Measurements from ENCODE around the gene TGIF2.

GRCh38 chr20:36642136-36642535 is 68.7 kb downstream of the TGIF2 start:
- TF ChIP-seq CTCF (IDR thresholded peaks at IDR 0.05) (no peak), POLR2AphosphoS5 (IDR thresholded peaks at IDR 0.05) (no peak), POLR2A (IDR thresholded peaks at IDR 0.05) (no peak)
